Stimulated activated CD4-positive, alpha-beta T cell treated with anti-CD3 and anti-CD28 coated beads, TNF-alpha, amount 100 ng/mL, for 48 hours (primary cell): ENCODE measurements around the gene EFHC1.

ENCODE experiments used
- DNase-seq, 3 donors: peaks; one replicate each; pipeline ENCODE4 v3.0.0-alpha.2; 2020; ENCODE audit warnings: low read depth in 3 of 3

EFHC1 gene

GRCh38 chr6:52518279-52518945 lies 98.3 kb downstream of the EFHC1 start:
- DNase-seq = no peak

GRCh38 chr6:52519618-52520017 lies 99.5 kb downstream of the EFHC1 start:
- DNase-seq = no peak

- no peak for DNase-seq
These were observed 102.0 kb downstream of the EFHC1 start for GRCh38 chr6:52522151-52522626.

DNA sequence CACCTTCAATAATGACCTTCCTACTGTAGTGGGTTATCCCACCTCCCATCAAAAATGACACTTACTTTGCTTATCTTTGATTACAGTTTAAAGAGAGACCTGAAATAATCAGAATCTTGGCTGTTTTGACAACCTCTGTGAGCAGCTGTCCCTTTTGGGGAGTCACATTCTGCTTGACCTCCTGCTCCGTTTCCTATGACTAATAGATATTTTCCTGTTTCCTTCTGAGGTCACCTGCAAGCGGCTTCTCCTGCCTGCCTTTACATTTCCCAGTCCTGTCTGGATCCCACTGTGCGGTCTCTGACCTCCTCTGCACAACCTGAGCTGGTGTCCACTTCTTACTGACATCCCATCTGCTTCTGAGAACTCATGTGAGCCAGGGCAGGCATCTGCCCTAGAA lies 102.5 kb downstream of the EFHC1 start:
- no peak for DNase-seq

GRCh38 chr6:52523378-52524142 lies 103.4 kb downstream of the EFHC1 start:
- DNase-seq = no peak

DNA sequence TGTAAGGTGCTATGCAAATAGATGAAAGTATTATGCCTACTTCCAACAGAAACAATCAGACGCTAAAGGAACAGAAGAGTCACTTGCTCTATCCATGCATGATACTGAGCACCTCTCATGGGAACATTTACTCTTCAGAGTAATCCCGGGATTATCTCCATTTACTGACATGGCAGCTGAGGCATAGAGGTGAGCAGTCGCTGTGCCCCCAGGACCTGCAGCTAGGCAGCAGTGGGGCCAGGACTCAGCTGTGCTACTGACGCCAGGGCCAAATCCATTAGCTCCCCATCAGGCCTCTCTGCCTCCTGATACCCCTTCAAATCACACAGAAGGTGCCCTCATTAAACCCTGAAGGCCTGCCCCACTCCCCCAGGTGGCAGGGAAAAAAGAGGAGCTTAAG lies 104.8 kb downstream of the EFHC1 start:
- DNase-seq = no peak

DNA sequence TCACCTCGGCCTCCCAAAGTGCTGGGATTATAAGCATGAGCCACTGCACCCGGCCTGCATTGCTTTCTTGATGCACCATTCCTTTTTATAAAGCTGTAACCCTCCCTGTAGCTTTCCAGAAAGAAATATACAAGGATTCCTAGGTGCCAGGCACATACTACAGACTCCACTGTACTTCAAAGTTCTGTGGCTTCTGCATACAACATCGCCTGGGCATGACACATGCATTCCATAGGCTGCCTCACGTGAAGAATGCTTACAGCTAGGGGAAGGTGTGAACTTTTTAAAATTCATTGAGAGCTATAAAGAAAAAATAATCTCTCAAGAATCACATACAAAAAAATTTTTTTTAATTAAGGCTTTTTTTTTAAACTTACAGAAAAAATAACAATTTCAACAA lies 106.5 kb downstream of the EFHC1 start:
- no peak for DNase-seq

- no peak for DNase-seq
These were observed 107.3 kb downstream of the EFHC1 start for GRCh38 chr6:52527436-52527835.

DNA sequence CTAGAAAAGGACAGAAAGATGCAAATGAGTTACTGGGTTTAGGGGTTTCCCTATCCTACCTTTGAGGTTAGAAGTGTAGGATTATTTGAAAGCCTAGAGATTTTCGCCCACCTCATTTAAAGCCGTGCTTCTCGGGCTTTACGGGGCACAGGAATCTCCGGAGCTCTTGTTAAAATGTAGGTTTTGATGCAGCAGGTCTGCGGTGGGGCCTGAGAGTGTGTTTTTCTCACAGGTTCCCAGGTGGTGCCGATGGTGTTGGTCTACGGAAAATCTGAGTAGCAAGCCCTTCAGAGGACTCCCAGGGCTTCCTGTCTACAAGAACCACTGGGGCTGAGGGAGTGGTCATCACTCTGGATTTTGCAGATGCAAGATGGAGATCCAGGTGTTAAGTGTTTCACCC lies 109.2 kb downstream of the EFHC1 start:
- no peak for DNase-seq

GRCh38 chr6:52530351-52530750 lies 110.2 kb downstream of the EFHC1 start:
- no peak for DNase-seq

DNA sequence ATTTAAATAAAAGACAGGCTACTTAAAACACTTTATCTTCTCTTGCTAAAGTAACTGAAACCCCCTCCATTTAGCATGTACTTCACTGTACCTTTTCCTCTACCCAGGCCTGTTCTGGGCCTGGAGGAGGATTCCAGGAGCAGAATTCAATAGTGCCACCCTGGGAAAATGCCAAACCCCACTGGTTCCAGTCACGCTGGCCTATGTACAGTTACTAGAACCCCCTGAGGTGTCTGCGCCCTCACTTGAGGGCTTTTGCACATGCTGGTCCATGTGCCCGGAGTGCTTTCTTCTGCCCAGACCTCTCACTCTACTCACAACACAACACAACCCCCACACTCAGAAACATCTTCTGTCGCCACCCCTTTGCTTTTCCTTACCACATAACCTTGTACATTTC lies 111.3 kb downstream of the EFHC1 start:
- DNase-seq = no peak

DNA sequence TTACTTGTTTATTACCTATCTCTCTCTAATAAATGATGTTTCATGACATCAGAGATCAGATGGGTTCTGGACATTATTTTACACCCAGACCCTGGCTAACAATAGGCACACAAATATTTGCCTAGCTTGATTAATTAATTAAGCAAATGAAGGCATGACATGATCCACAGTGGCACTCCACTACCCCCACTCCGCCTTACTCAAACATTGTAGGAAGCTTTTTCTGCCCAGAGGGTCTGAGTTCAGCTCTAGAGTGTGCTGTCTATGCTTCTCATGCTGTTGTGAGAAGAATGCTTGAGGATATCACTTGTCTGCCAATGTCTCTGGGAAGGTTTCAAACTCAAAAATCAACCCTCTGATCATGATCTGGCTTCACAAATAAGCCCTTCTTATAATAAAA lies 111.7 kb downstream of the EFHC1 start:
- DNase-seq = no peak

GRCh38 chr6:52532457-52532856 lies 112.3 kb downstream of the EFHC1 start:
- no peak for DNase-seq

GRCh38 chr6:52533491-52533890 lies 113.3 kb downstream of the EFHC1 start:
- no peak for DNase-seq

GRCh38 chr6:52534363-52534762 lies 114.2 kb downstream of the EFHC1 start:
- DNase-seq = no peak

- DNase-seq = peak in 2 of 3 donors; percentile 15 to 27
These were observed 114.8 kb downstream of the EFHC1 start for GRCh38 chr6:52534966-52535390.

DNA sequence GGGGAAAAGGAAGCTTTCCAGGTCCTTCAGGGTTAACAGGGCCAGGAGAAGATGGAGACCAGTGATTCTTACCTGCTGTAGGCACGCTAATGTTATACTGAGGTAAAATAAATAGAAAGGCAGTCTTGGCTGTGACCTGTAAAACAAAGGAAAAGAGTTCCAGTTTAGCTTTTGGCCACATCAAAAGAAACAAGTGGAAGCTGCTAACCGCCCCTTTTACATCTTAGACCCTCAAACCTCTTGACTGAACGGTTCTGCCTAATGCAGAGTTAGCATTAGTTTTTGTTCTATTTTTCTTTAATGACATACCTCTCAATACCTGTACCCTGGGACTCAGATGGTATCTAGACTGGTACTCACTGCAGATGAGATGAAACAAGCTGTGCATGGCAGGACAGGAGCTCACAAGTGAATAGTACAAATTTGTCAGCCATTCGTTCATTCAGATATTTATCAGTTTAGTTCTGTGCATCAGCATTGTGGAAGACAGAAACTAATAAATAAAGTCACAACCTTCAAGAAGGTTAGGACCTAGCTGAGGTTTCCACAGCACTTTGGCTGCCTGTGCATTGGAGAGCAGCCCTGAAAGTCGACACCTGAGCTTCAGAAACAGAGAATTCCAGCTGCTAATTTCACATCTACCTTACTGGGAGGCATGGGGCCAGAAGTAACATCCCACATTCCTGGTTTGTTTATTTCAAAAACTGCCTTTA lies 115.7 kb downstream of the EFHC1 start:
- no peak for DNase-seq

- DNase-seq = no peak
These were observed 116.3 kb downstream of the EFHC1 start for GRCh38 chr6:52536424-52536916.

GRCh38 chr6:52537001-52537753 lies 117.0 kb downstream of the EFHC1 start:
- no peak for DNase-seq

- no peak for DNase-seq
These were observed 118.2 kb downstream of the EFHC1 start for GRCh38 chr6:52538252-52538900.

- no peak for DNase-seq
These were observed 118.8 kb downstream of the EFHC1 start for GRCh38 chr6:52538901-52539354.
